ENCODE results near the gene SERPINB6. TPM values are rescaled to one million over a fixed set of nuclear protein-coding genes. Genes with fewer than 3 reads are reported as not detected.

Gene SERPINB6
- total RNA-seq, 1 donor from 2014 or later: 14.0 TPM

GRCh38 chr6:2989332-2990247 lies 18.2 kb upstream of the SERPINB6 start:
- Mint-ChIP-seq H3K4me3 (ENCODE audit: unreplicated experiment) (peak overlapping the region; percentile 95), H3K9me3 (ENCODE audit: unreplicated experiment) (peaks cover 12% of the 10 kb centered on the region), H3K27me3 (ENCODE audit: unreplicated experiment) (peaks cover 9% of the 10 kb centered on the region), H3K36me3 (ENCODE audit: unreplicated experiment) (no peaks in the 10 kb centered on the region), H3K4me1 (ENCODE audit: low read depth, unreplicated experiment) (peaks cover 18% of the 10 kb centered on the region), H3K27ac (ENCODE audit: unreplicated experiment) (peak overlapping the region; percentile 100)
- peak; percentile 70 for DNase-seq
- TF ChIP-seq, protein P1, sequence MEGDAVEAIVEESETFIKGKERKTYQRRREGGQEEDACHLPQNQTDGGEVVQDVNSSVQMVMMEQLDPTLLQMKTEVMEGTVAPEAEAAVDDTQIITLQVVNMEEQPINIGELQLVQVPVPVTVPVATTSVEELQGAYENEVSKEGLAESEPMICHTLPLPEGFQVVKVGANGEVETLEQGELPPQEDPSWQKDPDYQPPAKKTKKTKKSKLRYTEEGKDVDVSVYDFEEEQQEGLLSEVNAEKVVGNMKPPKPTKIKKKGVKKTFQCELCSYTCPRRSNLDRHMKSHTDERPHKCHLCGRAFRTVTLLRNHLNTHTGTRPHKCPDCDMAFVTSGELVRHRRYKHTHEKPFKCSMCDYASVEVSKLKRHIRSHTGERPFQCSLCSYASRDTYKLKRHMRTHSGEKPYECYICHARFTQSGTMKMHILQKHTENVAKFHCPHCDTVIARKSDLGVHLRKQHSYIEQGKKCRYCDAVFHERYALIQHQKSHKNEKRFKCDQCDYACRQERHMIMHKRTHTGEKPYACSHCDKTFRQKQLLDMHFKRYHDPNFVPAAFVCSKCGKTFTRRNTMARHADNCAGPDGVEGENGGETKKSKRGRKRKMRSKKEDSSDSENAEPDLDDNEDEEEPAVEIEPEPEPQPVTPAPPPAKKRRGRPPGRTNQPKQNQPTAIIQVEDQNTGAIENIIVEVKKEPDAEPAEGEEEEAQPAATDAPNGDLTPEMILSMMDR (IDR thresholded peaks at IDR 0.05; ENCODE audit: partially characterized antibody, unreplicated experiment): peak; percentile 3

DNA sequence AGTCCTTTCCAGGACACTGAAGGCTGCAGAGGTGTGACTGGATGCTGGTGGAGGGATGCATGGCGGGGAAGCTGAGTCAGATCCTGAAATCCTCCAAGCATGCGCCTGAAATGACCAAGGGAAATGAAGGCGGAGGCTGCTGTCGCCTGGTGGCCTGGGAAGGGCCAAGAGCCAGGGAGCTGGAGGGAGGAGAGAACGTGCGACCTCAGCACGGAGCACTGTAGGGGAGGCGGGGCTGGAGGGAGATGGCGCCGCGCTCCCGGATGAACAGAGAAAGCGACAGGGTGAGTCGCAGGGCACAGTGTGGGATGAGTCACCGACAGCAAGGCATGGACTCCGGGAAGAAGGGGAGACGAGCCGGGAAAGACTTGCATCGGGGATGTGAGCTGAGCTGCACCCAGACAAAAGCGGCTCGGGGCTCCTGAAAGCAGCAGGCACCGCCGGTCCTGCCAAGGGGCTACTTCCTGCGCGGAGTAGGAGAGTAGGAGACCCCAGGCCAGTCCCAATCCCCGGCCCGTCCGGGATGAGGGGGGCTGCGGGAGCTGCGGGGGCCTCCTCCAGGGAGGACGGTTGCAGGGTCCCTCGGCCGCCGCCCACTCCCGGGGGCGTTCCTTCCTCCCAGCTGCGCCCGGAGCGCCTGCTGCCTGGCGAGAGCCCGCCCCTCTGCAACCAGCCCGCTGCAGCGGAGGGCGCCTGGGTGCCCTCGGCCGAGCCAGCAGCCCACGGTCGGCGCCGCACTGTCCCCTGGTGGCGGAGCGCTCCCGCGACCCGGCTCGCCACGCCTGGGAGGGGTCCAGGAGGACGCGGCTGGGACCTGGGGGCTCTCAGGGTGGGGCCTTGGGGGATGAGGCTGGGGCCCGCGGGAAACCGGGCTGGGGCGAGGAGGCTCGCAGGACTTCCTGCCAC lies 17.3 kb upstream of the SERPINB6 start:
- no peaks in the 10 kb centered on the region for H3K36me3 Mint-ChIP-seq (ENCODE audit: unreplicated experiment)
- TF ChIP-seq, protein P1 (IDR thresholded peaks at IDR 0.05; ENCODE audit: partially characterized antibody, unreplicated experiment): peak; percentile 75
- H3K4me1 Mint-ChIP-seq (ENCODE audit: low read depth, unreplicated experiment): peaks cover 18% of the 10 kb centered on the region
- peaks cover 9% of the 10 kb centered on the region for H3K27me3 Mint-ChIP-seq (ENCODE audit: unreplicated experiment)
- H3K4me3 Mint-ChIP-seq (ENCODE audit: unreplicated experiment): peak overlapping the region; percentile 97
- peaks cover 12% of the 10 kb centered on the region for H3K9me3 Mint-ChIP-seq (ENCODE audit: unreplicated experiment)
- DNase-seq: peak; percentile 95
- H3K27ac Mint-ChIP-seq (ENCODE audit: unreplicated experiment): peak overlapping the region; percentile 100

DNA sequence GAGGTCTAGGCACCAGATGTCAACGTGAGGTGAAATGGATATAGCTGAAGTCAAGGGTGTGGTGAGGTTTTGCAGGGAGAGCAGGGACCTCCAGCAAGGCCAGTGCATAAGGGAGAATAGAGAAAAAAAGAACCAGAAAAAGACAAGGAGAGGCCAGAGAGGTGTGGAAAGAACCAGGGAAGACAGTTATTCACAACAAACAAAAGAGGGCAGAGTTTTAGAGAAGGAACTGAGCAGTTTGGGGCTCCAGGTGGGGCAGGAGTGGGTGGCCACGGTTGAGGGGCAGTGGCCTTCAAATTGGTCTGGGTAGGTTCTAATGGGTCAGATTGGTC lies 16.7 kb upstream of the SERPINB6 start:
- Mint-ChIP-seq H3K4me3 (ENCODE audit: unreplicated experiment) (peak overlapping the region; percentile 97), H3K36me3 (ENCODE audit: unreplicated experiment) (no peaks in the 10 kb centered on the region), H3K4me1 (ENCODE audit: low read depth, unreplicated experiment) (peaks cover 18% of the 10 kb centered on the region), H3K27me3 (ENCODE audit: unreplicated experiment) (peaks cover 9% of the 10 kb centered on the region), H3K9me3 (ENCODE audit: unreplicated experiment) (peaks cover 12% of the 10 kb centered on the region), H3K27ac (ENCODE audit: unreplicated experiment) (peak overlapping the region; percentile 97)
- no peak for DNase-seq
- TF ChIP-seq, protein P1 (IDR thresholded peaks at IDR 0.05; ENCODE audit: partially characterized antibody, unreplicated experiment): no peak

DNA sequence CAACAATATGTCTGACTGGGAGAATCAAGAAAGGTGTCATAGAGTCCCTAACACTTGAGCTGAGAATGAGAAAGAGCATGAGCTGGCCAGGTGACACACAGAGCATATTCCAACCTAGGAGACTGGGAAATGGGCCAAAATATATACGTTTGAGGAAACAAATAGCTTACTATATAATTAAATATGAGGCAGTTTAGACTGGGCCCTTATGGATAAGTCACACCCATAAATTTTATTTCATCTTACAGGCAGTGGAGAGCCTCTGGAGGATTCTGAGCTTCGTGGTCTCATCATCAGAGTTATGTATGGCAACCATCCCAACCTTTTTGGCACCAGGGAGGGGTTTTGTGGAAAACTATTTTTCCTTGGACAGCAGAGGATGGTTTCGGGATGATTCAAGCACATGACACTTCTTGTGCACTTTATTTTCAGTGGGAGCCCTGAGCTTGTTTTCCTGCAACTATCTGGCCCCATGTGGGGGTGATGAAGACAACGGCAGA lies 15.4 kb upstream of the SERPINB6 start:
- H3K4me3 Mint-ChIP-seq (ENCODE audit: unreplicated experiment): peak overlapping the region; percentile 1
- peaks cover 14% of the 10 kb centered on the region for H3K9me3 Mint-ChIP-seq (ENCODE audit: unreplicated experiment)
- DNase-seq: no peak
- H3K27me3 Mint-ChIP-seq (ENCODE audit: unreplicated experiment): peaks cover 9% of the 10 kb centered on the region
- TF ChIP-seq, protein P1 (IDR thresholded peaks at IDR 0.05; ENCODE audit: partially characterized antibody, unreplicated experiment): no peak
- H3K36me3 Mint-ChIP-seq (ENCODE audit: unreplicated experiment): no peaks in the 10 kb centered on the region
- H3K27ac Mint-ChIP-seq (ENCODE audit: unreplicated experiment): peak overlapping the region; percentile 20
- H3K4me1 Mint-ChIP-seq (ENCODE audit: low read depth, unreplicated experiment): peaks cover 18% of the 10 kb centered on the region

Data from glutamatergic neuron (in vitro differentiated cells).